Mammary epithelial cell (primary cell): ENCODE data around the gene TUNAR.

Experiments
- CTCF ChIP-seq, 2 donors: IDR thresholded peaks in 1 of 2; conservative IDR thresholded peaks in 1 of 2; 2 replicates each; pipeline ENCODE4 v1.5.1; 2011 to 2012; ENCODE audit warnings: inconsistent platforms in 2 of 2, low read length in 2 of 2, mild to moderate bottlenecking in 2 of 2, control low read depth in 1 of 2, low read depth in 1 of 2; ENCODE audit not compliant: insufficient read depth in 1 of 2; ENCODE audit errors: extremely low read depth in 1 of 2
- EZH2 ChIP-seq: IDR thresholded peaks from 2 replicates; pipeline ENCODE4 v1.6.1; 2012; ENCODE audit warnings: low read length, inconsistent platforms, borderline replicate concordance

GRCh38 chr14:95834496-95834895 lies 42.1 kb upstream of the TUNAR start:
- TF ChIP-seq CTCF (conservative IDR thresholded peaks at IDR 0.05 in 1 of 2, IDR thresholded peaks at IDR 0.05 in 1 of 2; ENCODE audit: extremely low read depth in 1 of 2, insufficient read depth in 1 of 2, low read depth in 1 of 2, low read length in 2 of 2) (no peak), EZH2 (no peak)
